GM18861 (cell line): ENCODE results near the gene SPAG5.

Source experiments
- ATAC-seq: cut with Tn5 transposase; IDR thresholded peaks from one replicate; pipeline ENCODE4 v1.9.1; 2021; ENCODE audit not compliant: unreplicated experiment

Gene SPAG5

DNA sequence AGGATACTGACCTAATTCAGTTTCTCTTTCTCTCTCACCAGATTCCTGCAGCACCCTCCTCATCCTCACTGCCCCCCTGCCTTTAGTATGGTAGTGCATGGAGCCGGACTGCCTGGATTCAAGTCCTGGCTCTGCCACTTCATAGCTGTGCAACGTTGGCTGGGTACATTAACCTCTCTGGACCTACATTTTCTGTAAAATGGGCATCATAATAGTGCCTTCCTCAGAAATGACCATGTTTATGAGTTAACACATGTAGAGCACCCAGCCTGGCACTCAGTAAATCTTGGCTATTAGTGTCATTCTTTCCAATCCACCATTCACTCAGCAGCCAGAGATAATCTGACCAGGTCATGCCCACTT, 53.7 kb downstream of the SPAG5 start:
- no peak for ATAC-seq

DNA sequence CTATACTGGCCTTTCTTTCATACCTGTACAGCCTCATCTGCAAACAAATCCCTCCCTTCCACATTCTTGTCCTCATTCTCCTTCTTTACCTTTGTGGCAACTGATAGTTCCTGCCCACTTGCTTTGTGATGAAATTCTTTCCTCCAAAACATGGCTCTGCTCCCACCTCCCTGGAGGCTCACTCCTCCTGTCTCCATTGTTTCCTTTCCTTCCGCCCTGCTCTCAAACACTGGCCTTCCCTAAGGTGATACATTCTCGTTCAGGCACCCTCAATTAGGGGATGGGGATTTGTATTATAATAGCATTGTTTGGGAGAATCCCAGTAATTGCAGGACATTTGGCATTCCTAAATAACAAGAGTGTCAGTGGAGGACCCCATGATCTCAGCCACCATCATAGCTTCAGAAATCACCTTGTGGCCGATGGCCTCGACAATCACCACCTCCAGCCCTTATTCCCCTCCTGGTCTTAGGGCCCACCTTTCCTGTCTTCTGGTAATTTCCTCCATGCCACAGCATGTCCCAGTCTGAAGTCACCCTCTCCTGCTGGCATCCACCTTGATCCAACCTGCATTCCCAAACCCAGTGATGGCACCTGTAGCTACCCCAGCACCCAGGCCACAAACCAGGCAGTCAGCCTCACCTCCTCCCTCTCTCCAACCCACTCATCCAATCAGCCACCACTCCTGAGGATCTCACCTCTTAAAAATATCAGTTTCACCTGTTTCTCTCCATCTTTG, 54.3 kb downstream of the SPAG5 start:
- ATAC-seq: no peak

DNA sequence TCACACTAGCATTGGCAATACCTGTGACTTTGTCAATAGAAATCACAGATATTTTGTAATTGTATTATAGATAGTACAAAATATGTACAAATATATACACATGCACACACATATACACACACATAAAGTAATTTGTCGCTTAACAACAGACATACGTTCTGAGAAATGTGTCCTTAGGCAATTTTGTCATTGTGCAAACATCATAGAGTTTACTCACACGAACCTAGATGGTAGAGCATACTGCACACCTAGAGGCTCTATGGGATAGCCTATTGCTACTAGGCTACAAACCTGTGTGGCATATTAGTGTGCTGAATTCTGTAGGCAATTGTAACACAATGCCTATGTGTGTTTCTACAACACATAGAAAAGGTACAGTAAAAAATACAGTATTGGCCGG, 57.4 kb downstream of the SPAG5 start:
- ATAC-seq: no peak

DNA sequence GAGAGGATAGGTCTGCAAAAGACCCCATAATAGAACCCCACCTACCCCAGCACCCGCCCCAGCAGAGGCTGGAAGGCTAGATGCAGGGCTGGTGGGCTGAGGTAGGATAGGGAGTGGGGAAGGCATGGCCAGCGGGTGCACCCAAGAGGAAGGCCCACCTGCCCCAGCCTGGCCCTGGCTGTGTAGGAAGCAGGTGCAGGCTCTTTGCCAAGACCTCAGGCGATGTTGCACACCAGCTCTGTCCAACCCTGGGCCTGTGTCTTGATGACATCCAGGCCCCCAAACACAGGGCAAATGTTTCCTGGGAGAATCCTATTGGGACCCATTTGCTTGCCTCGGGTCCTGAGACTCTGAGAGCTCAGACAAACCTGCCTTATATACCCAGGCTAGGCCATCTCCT, 58.6 kb downstream of the SPAG5 start:
- ATAC-seq: no peak

DNA sequence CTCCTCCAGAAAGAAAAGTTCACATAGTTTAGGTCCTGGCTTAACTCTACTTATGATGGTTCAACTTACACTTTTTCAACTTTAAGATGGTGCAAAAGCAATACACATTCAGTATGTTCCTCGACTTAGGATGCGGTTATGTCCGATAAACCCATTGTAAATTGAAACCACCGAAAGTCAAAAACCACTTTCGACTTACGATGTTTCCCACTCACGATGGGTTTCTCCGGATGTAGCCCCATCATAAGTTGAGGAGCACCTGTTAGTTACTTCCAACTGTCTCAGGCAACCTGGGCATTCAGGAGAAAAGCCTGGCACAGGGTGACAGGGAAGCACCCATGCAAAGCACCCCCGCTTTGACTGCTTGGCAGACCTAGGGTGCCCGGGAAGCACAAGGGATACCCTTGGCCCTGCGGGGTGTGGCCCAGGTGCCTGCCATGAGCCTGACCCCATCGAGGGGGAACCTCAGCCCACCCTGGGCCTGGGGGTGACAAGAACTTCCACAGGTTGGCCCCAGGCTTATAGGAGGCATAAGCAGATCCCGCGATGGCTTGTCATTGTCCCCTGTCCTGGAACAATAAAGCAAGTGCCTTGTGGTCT, 60.4 kb downstream of the SPAG5 start:
- no peak for ATAC-seq

DNA sequence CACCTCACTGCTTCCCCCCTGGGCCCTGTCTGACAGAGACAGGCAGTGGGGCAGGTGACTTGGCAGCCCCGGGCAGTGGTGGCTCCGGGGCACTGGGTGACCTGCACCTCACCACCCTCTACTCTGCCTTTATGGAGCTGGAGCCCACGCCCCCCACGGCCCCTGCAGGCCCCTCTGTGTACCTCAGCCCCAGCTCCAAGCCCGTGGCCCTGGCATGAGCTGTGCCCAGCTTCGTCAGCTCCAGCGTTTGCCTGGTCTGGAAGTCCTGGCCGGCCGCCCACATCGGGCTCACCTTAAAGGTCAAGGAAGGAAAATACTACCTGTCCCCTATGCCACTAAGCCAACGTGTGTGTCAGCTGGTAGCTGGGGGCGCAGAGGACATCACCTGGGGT, 61.6 kb downstream of the SPAG5 start:
- no peak for ATAC-seq

DNA sequence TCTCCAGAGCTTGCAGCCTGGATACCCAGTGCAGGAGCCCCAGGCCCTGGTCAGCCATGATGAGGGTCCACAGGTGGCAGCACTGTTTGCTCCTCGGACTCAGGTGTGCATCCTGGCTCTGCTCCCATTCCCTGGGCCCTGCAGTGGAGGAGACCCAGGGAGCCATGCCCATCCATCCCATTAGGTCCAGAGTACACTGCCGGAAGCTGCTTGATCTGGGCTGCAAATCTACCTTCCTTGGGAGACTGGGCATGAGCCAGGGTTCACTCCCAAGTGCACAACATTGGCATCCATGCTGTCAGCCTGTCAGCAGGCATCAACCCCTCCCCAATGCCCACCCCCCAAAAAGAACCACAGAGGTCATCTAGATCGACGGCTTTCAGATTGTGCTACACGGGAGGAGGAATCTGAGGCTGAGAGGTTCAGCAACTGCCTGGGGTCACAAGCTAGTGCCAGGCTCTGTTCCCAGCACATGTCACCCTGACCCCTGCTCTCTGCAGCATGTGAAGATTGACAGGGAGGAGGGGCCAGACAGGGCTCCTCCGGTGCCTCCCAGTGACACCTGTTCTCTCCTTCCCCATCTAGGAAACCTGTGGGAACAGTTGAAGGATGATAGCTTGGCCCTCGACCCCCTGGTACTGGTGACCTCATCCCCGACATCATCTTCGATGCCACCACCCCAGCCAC, 62.1 kb downstream of the SPAG5 start:
- ATAC-seq: no peak

DNA sequence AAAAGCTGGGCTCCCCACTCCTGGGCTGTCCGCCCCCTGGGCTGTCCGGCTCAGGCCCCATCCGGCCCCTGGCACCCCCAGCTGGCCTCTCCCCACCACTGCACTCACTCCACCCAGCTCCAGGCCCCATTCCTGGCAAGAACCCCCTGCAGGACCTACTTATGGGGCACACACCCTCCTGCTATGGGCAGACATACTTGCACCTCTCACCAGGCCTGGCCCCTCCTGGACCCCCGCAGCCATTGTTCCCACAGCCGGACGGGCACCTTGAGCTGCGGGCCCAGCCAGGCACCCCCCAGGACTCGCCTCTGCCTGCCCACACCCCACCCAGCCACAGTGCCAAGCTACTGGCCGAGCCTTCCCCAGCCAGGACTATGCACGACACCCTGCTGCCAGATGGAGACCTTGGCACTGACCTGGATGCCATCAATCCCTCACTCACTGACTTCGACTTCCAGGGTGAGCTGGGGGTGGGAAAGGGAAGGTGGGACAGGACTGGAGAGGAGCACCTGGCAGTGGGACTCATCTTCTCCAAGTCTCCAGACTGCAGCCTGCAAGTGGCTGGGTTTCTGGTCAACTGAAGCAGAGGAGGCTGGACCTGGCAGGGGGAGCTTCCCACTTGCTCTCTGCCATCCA, 64.0 kb downstream of the SPAG5 start:
- no peak for ATAC-seq

DNA sequence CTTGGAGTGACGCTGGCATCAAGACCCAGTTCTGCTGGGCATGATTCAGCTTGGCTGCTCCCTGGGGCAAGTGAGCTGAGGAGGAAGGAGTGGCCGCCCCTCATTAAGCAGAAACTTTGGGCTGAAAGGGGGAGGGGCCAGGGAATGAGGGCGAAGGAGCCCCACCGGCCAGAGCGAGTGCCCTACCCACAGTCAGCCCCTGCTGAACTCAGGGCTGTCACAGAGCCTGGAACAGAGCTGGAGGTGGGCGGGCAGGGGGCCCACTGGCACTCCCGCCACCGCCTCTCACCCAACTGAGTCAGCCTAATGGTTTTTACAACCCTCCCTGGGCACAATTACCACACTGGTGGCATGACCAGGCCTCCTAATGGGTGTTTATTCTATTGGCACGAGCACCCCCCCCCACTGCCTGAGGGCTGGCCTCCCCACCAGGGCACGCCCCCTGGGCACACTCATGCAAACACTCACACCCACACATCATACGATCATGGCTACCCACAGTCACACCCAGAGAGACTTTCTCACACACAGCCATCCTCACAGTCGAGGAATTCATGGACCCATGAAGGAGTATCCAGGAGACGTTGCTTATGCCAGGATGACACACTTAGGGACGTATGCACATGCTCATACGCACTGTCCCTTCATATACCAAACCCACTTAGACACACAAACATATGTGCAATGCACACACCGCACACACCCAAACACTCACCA, 65.6 kb downstream of the SPAG5 start:
- ATAC-seq: no peak

DNA sequence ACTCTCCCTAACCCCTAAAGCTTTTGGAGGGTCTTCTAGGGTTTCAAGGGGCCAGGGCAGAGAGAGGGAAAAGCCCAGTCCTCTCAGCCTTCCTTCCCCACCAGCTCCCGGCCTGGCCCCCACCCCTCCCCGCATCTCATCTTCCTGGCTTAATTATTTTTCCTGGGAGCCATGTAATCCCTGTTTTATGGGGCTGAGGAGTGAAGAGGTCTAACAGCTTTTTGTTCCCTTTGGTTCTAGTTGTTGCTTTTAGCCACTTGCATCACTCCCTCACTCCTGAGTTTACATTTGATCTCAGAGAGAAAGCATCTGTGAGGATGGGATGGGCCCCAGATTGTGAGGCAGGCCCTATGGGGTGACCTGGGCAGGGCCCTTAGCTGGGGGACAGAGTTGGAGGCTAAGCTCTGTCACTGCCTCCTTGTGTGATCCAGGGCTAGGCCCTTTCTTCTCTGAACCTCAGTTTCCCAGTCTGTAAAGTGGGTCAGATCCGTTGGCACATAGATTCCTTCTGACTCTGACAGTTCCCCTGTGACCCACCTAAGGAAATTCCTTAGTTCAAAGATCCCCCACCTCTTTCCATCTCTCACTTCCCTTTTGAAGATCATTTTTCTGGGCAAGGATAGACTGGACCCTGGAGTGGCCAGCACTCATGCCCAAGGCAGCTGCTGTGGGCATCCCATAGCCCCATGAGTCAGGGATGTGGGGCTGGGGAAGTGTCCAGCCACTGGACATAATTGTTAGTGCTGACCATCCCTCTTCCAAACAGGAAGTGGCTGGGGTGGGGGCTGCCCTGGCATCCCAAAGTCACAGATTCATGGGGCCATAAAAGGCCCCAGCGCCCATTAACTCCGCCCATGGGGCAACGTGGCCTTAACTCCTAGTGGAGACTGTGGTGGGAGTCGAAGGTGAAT, 66.5 kb downstream of the SPAG5 start:
- no peak for ATAC-seq

DNA sequence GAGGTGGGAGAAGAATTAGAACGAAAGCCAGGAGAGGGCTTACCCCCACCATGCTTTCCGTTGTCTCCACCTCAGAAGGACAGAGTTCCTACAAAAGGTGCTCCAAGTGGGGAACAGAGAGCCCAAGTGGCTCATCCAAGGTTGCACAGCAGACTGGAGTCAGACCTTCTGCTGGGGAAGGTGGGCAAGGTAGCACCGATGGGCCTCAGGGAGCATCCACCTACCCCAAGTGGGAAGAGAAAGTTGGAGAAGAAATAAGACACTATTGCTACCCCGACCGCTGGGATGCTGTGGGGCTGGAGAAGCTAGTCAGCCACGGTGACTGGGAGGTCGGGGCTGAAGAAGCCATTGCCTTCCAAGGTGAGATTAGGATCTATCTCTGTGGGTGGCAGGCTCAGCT, 67.9 kb downstream of the SPAG5 start:
- no peak for ATAC-seq

DNA sequence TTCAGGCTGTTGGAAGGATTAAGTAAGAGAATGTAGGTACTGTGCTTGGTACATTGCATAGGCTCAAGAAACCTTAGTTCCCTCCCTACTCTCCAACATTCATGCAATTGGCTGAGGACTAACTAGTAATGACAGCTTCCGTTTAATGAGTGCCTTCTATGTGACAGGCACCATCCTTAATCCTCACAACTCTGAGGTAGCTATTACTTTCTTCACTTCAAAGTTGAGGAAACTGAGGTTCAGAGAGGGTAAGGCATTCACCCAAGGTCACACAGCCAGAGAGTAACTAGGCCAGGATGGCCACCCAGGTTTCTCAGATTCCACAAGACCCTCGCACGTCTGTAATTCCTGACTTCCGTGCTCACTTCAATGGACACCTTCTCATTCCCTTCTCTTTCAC, 68.6 kb downstream of the SPAG5 start:
- no peak for ATAC-seq

DNA sequence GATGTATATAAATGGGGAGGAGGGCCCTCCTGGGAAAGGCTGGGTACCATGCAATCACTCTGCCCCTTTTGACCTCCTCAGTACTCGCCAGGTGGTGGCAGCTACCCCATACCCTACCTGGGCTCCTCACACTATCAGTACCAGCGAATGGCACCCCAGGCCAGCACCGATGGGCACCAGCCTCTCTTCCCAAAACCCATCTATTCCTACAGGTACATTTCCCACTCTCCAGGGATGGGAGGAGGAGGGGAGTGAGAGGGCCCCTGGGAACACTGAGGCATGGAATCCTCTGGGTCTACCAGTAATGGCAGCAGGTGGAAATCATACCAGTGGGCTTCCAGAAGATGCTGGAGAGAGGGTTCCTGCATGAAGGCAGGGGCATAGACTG, 69.8 kb downstream of the SPAG5 start:
- ATAC-seq: no peak

DNA sequence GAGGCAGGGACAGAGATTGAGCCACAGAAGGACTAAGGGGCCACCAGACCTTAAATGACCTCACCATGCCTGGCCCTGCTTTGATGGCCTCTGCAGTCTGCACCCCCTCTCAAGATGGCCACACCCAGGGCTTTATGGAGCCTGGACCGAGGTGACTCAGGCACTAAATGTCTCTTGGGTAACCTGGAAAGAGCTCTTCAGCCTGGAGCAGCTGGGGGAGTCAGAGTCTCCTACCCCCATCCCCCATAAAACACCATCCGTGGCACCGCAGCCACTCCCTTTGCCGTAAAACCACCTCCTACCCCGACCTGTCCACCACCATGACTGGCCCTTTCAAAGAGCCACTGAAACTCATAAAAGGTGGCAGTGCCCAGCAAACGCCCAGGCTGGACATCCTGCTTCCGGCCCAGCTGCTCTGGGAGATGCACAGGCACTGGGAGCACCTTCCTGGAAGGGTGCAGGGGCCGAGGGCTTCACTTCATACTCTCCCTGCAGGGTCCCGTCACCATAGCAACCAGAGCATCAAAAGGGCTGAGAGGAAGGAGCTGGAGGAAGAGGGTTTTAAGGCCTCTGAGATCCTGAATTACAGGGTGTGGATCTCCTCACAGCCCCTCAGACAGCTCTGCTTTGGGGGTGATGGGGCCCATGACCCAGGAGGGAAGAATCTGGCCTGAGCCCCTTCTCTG, 70.4 kb downstream of the SPAG5 start:
- no peak for ATAC-seq

DNA sequence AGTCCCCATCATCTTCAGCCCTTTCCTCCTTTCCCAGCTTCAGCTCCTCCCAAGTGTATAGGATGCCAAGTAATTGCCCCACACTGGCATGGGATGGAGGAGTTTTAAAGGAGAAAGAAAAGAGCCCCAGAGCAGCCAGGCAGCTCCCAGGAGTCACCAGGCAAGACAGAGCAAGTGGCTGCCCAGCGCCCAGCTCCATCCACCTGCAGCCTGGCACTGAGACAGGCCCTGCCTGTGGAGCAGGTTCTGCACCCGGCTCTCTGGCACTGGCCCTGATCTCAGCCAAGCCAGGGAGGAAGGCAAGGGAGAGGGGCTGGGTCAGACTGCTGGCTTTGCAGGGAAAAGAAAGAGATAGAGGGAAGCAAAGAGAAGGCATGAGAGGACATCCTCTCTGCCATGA, 71.0 kb downstream of the SPAG5 start:
- ATAC-seq: no peak
